GM18520 (cell line): ENCODE data around the gene CADPS.
"Not testable (repeated sequence)": the region's sequence is repeated elsewhere in the genome, so short reads cannot be mapped to it uniquely, and the experiment has no call there.

Experiments used
- ATAC-seq: cut with Tn5 transposase; IDR thresholded peaks from one replicate; pipeline ENCODE4 v1.9.1; 2021; ENCODE audit not compliant: unreplicated experiment

CADPS gene

GRCh38 chr3:62602987-62603386 lies 272.2 kb downstream of the CADPS start:
- no peak for ATAC-seq

GRCh38 chr3:62602129-62602770 lies 273.0 kb downstream of the CADPS start:
- no peak for ATAC-seq

- ATAC-seq, result no peak
These were observed 273.8 kb downstream of the CADPS start for GRCh38 chr3:62601238-62602070.

DNA sequence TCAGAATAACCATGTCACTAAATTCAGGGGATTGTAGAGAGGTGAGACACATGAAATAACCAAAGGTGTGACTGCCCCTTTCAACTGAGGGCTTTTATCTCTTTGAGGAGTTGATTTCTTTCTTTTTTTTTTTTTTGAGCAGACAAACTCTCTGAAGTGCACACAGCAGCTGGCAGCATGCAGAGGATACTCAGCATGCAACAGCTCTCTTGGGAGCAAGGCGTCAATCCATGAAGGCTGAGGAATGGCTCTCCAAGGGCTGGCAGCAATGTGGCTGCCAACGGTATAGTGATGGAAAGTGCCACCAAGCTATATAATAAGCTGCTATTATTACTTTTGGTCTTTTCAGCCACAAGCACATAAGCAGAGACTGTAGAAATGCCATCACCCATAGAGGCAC lies 275.2 kb downstream of the CADPS start:
- ATAC-seq, result no peak

- ATAC-seq, result no peak
These were observed 277.7 kb downstream of the CADPS start for GRCh38 chr3:62597491-62597890.

DNA sequence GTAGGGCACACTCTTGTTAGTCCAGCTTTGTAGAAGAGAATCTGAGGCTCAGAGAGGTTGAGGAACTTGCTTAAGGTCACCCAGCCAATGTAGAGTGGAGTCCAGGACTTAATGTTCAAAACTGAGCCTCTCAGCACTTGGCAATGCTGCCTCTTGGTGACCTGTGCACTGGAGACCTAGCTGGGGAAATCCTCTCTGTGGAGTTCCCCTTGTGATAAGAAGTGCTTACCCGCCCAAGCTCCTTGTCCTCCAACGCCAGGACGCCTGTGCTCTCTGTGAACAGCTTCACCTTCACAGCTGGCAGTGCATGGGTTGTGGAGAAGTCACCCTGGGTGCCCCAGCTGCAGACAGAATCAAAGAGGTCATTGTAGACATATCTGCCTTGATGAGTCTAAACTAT lies 282.8 kb downstream of the CADPS start:
- no peak for ATAC-seq

DNA sequence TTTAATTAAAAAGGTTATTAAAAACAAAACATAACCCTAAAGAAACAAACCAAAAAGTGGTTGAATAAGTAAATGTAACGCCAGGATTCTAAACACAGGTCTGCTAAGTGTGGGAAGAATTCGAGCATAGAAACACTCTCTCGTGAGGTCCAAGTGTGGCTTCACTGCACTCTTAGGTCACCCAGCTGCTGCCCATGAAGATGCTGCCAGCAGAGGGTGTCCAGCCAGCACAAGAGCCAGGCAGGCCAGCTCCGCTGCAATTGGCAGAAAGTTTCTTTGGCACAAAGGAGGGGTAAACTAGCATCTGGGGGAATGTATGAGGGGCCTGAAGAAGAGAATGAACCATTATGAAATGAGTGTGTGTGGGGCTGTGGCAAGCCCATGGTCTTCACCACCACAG lies 286.1 kb downstream of the CADPS start:
- ATAC-seq, result no peak

DNA sequence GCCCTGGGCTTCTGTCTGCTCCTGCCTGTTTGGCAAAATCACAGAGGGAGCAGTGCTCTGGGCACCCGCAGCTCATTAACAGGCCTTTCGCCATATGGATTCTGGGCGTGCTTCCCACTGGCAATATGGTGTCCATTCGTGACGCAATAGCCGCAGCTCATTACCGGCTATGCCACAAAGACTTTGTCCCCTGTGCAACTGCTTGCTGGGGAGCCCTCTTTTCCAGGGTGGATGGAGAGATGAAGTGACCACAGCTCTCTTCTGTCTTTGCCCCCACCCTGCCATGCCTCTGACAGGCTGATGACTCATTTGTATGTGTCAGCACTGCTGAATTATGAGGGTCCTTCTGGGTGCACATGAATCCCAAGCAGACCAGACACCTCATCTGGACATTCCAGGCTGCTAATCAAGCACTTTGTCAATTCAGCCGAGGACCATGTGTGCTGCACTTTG lies 287.6 kb downstream of the CADPS start:
- ATAC-seq, result no peak

DNA sequence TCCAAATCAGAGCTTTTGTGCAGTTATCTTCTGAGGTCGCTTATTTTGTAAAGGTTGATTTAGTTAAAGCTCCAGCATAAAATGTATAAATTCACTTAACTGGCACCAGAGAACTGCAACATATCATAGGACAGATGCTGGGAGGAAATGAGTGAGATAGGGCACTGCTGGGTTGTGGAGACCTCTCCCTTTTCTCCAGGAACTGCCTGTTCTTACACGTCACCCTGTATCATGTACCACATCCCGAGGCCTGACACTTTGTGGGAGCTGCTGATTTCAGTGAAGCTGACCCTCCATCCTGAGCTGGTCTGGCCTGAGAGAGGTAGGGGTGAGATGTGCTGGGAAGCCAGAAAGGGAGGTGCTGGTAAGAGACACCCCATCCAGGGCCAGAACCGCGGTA lies 288.0 kb downstream of the CADPS start:
- no peak for ATAC-seq

DNA sequence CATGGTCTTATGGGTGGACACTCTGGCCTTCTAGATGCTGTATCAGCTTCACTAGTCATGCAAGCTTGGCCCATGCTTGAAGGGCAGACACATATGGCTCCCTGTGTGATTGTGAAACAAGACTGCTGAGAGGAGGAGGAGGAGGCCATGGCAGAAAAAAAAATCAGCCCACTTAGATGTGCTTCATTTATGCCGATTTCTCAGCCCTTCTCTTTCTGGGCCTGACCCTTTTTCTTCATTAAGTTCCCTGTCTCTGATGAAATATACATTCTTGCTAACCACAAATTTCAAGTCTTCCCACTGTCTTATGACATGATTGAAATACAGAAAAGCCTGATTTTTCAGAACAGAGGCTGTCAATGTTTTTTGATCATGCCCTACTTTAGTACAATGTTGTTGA lies 288.9 kb downstream of the CADPS start:
- no peak for ATAC-seq

GRCh38 chr3:62585861-62586260 lies 289.4 kb downstream of the CADPS start:
- no peak for ATAC-seq

GRCh38 chr3:62584636-62585035 lies 290.6 kb downstream of the CADPS start:
- no peak for ATAC-seq

DNA sequence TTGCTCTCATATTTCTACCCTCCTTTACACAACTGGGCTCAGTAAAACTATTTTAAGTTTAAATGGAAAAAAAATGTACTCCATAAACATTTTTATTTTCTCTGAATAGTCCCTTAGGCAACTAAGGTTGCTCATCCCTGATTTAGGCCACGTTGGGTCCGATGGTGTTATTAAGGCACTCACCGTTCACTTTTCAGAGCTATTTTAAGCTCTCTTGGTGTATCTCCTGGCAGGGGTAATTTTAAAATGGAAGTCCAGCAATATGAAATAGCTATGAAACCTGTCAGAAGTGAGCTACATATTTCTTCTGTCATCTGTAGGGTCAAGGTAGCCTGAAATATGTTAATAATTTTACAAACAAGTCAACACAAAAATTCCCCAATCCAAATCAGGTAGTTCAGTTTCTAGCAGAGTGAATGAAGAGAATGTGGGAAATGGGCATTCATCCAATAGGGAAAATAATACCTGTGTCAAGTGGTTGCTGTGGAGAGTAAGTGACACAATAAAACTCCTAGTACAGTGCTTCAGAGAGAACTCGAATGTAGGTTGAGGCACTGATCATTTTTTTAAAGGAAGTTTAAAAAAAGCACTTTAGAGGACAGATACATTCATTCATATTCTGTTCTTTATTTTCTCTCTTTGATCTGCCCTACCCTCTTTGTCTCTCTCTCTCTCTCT lies 292.6 kb downstream of the CADPS start:
- no peak for ATAC-seq

- ATAC-seq, result not testable (repeated sequence)
These were observed 294.7 kb downstream of the CADPS start for GRCh38 chr3:62580485-62580884.

DNA sequence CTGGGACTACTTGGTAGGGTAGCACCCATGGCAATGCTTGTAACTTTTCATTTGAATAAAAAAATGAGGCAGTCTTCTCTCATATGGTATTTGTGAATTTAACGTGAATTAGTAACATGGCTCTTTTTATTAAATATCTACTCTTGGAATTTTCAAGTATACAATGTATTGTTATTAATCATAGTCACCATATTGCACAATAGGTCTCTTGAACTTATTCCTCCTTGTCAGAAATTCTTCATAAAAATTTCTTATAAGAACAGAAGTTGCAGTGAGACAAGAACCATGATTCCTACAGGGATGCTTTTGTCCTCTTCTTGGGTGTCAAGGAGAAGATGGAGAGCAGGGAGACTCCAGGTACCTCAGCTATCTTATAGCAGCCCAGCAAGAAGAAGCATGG lies 298.1 kb downstream of the CADPS start:
- no peak for ATAC-seq

DNA sequence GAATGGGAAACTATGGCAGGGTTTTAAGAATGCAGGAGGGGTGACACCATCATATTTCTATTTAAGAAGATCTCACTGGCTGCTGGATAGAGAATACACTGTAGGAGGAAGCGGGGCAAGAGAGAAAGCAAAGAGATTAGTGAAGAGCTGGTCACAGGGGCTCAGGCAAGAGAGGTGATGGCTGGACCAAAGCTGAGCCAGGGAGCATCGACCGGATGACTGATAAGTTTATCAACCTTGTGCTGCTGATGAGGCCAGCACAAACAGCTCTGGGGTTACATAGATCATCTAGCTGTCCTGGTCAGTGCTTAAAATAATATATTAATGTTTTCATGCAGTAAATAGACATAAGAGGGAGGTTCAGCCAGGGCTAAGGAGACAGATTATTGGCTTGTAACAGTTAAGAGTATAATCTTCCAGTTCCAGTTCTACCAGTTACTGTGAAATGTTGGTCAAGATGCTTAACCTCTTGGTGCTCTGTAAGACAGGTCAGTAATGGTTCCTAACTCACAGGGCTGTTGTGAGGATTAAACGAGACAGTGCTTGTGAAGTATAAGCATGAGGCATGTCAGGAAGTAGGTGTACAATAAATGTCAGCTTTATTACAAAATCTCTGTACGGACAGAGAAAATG lies 300.8 kb downstream of the CADPS start:
- ATAC-seq, result no peak

GRCh38 chr3:62571916-62572315 lies 303.3 kb downstream of the CADPS start:
- ATAC-seq, result no peak

GRCh38 chr3:62570888-62571287 lies 304.3 kb downstream of the CADPS start:
- no peak for ATAC-seq

GRCh38 chr3:62569609-62570008 lies 305.6 kb downstream of the CADPS start:
- no peak for ATAC-seq

GRCh38 chr3:62567097-62568021 lies 307.9 kb downstream of the CADPS start:
- no peak for ATAC-seq
